HFFc6 (cell line): Measurements from ENCODE around the gene SAP30. TPM values are rescaled to one million over a fixed set of nuclear protein-coding genes. Genes with fewer than 3 reads are reported as not detected.

ENCODE experiments used
- DNase-seq: peaks from one replicate; pipeline ENCODE4 v3.0.0-alpha.2; 2018
- H3K27ac Mint-ChIP-seq: 2 replicates; pipeline ENCODE4 v1.8.0; 2020; ENCODE audit warnings: mild to moderate bottlenecking, mixed read lengths
- H3K27me3 Mint-ChIP-seq: 2 replicates; pipeline ENCODE4 v1.8.0; 2021; ENCODE audit warnings: mild to moderate bottlenecking, moderate library complexity, mixed read lengths; ENCODE audit not compliant: insufficient read depth
- H3K36me3 Mint-ChIP-seq: 2 replicates; pipeline ENCODE4 v1.8.0; 2021; ENCODE audit warnings: low read depth, mixed read lengths
- H3K4me1 Mint-ChIP-seq: 2 replicates; pipeline ENCODE4 v1.8.0; 2020; ENCODE audit warnings: low read depth, mixed read lengths
- H3K4me3 Mint-ChIP-seq: 2 replicates; pipeline ENCODE4 v1.8.0; 2020; ENCODE audit warnings: mild to moderate bottlenecking, moderate library complexity, mixed read lengths
- H3K9me3 Mint-ChIP-seq: 2 replicates; pipeline ENCODE4 v1.8.0; 2020; ENCODE audit warnings: mild to moderate bottlenecking, mixed read lengths
- CTCF ChIP-seq: fragments of 200-600 bp; sonication (generic); IDR thresholded peaks from 2 replicates; pipeline ENCODE4 v1.5.0; 2021; ENCODE audit warnings: antibody characterized with exemption, mild to moderate bottlenecking
- total RNA-seq, 6 experiments: library from RNA; stranded (reverse); fragmentation: NEBNext Ultra II Directional; extraction: Animal tissue kit (Norgen Biotek cat#: 25700); gene quantifications; 2 replicates in 1 of 6; 3 replicates in 5 of 6; pipeline ENCODE4 v1.2.3, GENCODE V29; 2021

SAP30 gene
- total RNA-seq, 6 experiments from 2014 or later: 9.3 to 17.0 (median 14.2) TPM

- peaks cover 3% of the 10 kb centered on the region; the same call in 1 of the 2 replicates for H3K9me3 Mint-ChIP-seq
- H3K4me3 Mint-ChIP-seq: no peak overlapping the region; the same call in 1 of the 2 replicates
- DNase-seq: peak; percentile 10
- H3K36me3 Mint-ChIP-seq: peaks cover 4% of the 10 kb centered on the region; the same call in 1 of the 2 replicates
- peak; percentile 63 for TF ChIP-seq CTCF
- H3K27me3 Mint-ChIP-seq: no peaks in the 10 kb centered on the region; the same call in 1 of the 2 replicates
- H3K27ac Mint-ChIP-seq: no peak overlapping the region
- no peaks in the 10 kb centered on the region for H3K4me1 Mint-ChIP-seq
These were observed 10.1 kb upstream of the SAP30 start for GRCh38 chr4:173360587-173361221.

GRCh38 chr4:173362666-173363065 is 8.1 kb upstream of the SAP30 start:
- TF ChIP-seq CTCF: no peak
- H3K4me1 Mint-ChIP-seq: peaks cover 9% of the 10 kb centered on the region
- H3K36me3 Mint-ChIP-seq: peaks cover 4% of the 10 kb centered on the region; the same call in 1 of the 2 replicates
- H3K9me3 Mint-ChIP-seq: peaks cover 3% of the 10 kb centered on the region; the same call in 1 of the 2 replicates
- no peaks in the 10 kb centered on the region; the same call in 1 of the 2 replicates for H3K27me3 Mint-ChIP-seq
- H3K27ac Mint-ChIP-seq: no peak overlapping the region
- no peak overlapping the region for H3K4me3 Mint-ChIP-seq
- DNase-seq: no peak

GRCh38 chr4:173365359-173365996 is 5.3 kb upstream of the SAP30 start:
- no peak for DNase-seq
- no peaks in the 10 kb centered on the region for H3K9me3 Mint-ChIP-seq
- no peaks in the 10 kb centered on the region for H3K36me3 Mint-ChIP-seq
- H3K4me3 Mint-ChIP-seq: no peak overlapping the region
- H3K27me3 Mint-ChIP-seq: no peaks in the 10 kb centered on the region; the same call in 1 of the 2 replicates
- no peak overlapping the region for H3K27ac Mint-ChIP-seq
- peaks cover 16% of the 10 kb centered on the region for H3K4me1 Mint-ChIP-seq
- TF ChIP-seq CTCF: no peak

- Mint-ChIP-seq H3K9me3 (no peaks in the 10 kb centered on the region), H3K4me3 (no peak overlapping the region), H3K27ac (no peak overlapping the region), H3K4me1 (peaks cover 16% of the 10 kb centered on the region), H3K36me3 (no peaks in the 10 kb centered on the region), H3K27me3 (peaks cover 1% of the 10 kb centered on the region)
- no peak for TF ChIP-seq CTCF
- no peak for DNase-seq
These were observed 3.5 kb upstream of the SAP30 start for GRCh38 chr4:173367285-173367684.

GRCh38 chr4:173367946-173368345 is 2.8 kb upstream of the SAP30 start:
- peaks cover 1% of the 10 kb centered on the region for H3K27me3 Mint-ChIP-seq

More at GRCh38 chr4:173367946-173368345, 2.8 kb upstream of the SAP30 start:
- Mint-ChIP-seq H3K9me3 (no peaks in the 10 kb centered on the region), H3K27ac (no peak overlapping the region), H3K36me3 (no peaks in the 10 kb centered on the region), H3K4me3 (no peak overlapping the region), H3K4me1 (peaks cover 22% of the 10 kb centered on the region)
- DNase-seq: peak; percentile 7
- TF ChIP-seq CTCF: no peak
